NK-92 (cell line): ENCODE measurements around the gene HPSE2.
"Not testable (repeated sequence)": the region's sequence is repeated elsewhere in the genome, so short reads cannot be mapped to it uniquely, and the experiment has no call there.

Source experiments
- DNase-seq: peaks from one replicate; lab custom pipeline; 2025; ENCODE audit not compliant: unreplicated experiment; lab: John Stamatoyannopoulos, UW

HPSE2 gene

GRCh38 chr10:99235658-99236626, at the start of gene HPSE2:
HPSE2 (minus strand) TSS chr10:99235852.
- no peak for DNase-seq

GRCh38 chr10:99280472-99280871, 44.8 kb upstream of the HPSE2 start:
- DNase-seq = no peak

- DNase-seq = no peak
These were observed 44.0 kb upstream of the HPSE2 start for GRCh38 chr10:99279626-99280111.

GRCh38 chr10:99276848-99277486, 41.3 kb upstream of the HPSE2 start:
- no peak for DNase-seq

- DNase-seq = no peak
These were observed 30.7 kb upstream of the HPSE2 start for GRCh38 chr10:99266383-99266782.

GRCh38 chr10:99248824-99249223, 13.2 kb upstream of the HPSE2 start:
- no peak for DNase-seq

GRCh38 chr10:99247893-99248292, 12.2 kb upstream of the HPSE2 start:
- not testable (repeated sequence) for DNase-seq

- no peak for DNase-seq
These were observed 1.1 kb upstream of the HPSE2 start for GRCh38 chr10:99236627-99237309.

GRCh38 chr10:99234791-99235657, 628 bp downstream of the HPSE2 start:
- no peak for DNase-seq

GRCh38 chr10:99234041-99234790, 1.4 kb downstream of the HPSE2 start:
- no peak for DNase-seq

GRCh38 chr10:99233689-99234037, 2.0 kb downstream of the HPSE2 start:
- DNase-seq = no peak

- DNase-seq = no peak
These were observed 2.5 kb downstream of the HPSE2 start for GRCh38 chr10:99233000-99233688.

- no peak for DNase-seq
These were observed 3.2 kb downstream of the HPSE2 start for GRCh38 chr10:99232360-99232999.

- DNase-seq = no peak
These were observed 10.9 kb downstream of the HPSE2 start for GRCh38 chr10:99224766-99225165.

GRCh38 chr10:99207340-99207739, 28.3 kb downstream of the HPSE2 start:
- no peak for DNase-seq

- no peak for DNase-seq
These were observed 32.3 kb downstream of the HPSE2 start for GRCh38 chr10:99203310-99203709.

- DNase-seq = no peak
These were observed 62.7 kb downstream of the HPSE2 start for GRCh38 chr10:99172950-99173349.

- no peak for DNase-seq
These were observed 63.4 kb downstream of the HPSE2 start for GRCh38 chr10:99172128-99172738.
